GM21786 (cell line): Measurements from ENCODE around the gene NAV1.

ENCODE experiments used
- ATAC-seq: cut with Tn5 transposase; IDR thresholded peaks from one replicate; pipeline ENCODE4 v1.9.1; 2021; ENCODE audit not compliant: unreplicated experiment

NAV1 gene

GRCh38 chr1:201525193-201525778, 13.6 kb upstream of the NAV1 start:
- ATAC-seq: no peak

- no peak for ATAC-seq
These were observed 11.0 kb upstream of the NAV1 start for GRCh38 chr1:201527879-201528278.

GRCh38 chr1:201528631-201529252, 10.2 kb upstream of the NAV1 start:
- ATAC-seq: no peak

GRCh38 chr1:201530741-201531531, 8.0 kb upstream of the NAV1 start:
- peak; percentile 55 for ATAC-seq

- no peak for ATAC-seq
These were observed 7.1 kb upstream of the NAV1 start for GRCh38 chr1:201531551-201532425.

GRCh38 chr1:201533836-201534235, 5.1 kb upstream of the NAV1 start:
- no peak for ATAC-seq

GRCh38 chr1:201535046-201535918, 3.6 kb upstream of the NAV1 start:
- no peak for ATAC-seq

GRCh38 chr1:201535919-201536245, 3.0 kb upstream of the NAV1 start:
- no peak for ATAC-seq

- ATAC-seq: no peak
These were observed 2.4 kb upstream of the NAV1 start for GRCh38 chr1:201536558-201536957.

GRCh38 chr1:201537028-201537427, 1.9 kb upstream of the NAV1 start:
- ATAC-seq: no peak

GRCh38 chr1:201537467-201537866, 1.5 kb upstream of the NAV1 start:
- ATAC-seq: no peak

- ATAC-seq: no peak
These were observed 876 bp upstream of the NAV1 start for GRCh38 chr1:201537891-201538611.

GRCh38 chr1:201539561-201540431, 869 bp downstream of the NAV1 start:
- ATAC-seq: no peak

GRCh38 chr1:201540846-201541735, 2.2 kb downstream of the NAV1 start:
- no peak for ATAC-seq

GRCh38 chr1:201542309-201543035, 3.5 kb downstream of the NAV1 start:
- ATAC-seq: no peak

GRCh38 chr1:201543871-201544642, 5.1 kb downstream of the NAV1 start:
- no peak for ATAC-seq
